GM12801 (cell line): ENCODE measurements around the gene PSMD3.

Experiments used
- TF ChIP-seq, protein P1 (sequence below): IDR thresholded peaks from one replicate; pipeline ENCODE4 v1.5.1; 2011; ENCODE audit warnings: control low read depth; ENCODE audit not compliant: insufficient read length; ENCODE audit errors: extremely low read depth

The PSMD3 gene

DNA sequence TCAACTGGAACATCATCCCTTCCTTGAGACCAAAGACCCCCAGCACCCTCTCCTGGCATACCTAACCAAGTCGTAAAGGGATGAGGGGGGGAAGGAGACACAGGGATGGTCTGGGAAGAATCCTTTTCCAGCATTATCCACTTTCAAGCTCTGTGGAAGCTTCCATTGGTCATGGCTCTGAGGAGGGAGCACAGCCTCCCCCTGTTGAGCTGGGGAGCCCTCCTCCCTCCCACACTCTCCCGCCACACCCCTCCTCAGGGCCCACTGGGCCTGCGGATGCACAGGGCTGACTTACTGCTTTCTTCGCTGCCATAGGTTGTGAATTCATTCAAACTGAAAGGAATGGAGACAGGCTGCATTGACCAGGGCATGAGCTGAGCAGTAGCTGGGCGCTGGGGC, 47.0 kb downstream of the PSMD3 start:
- TF ChIP-seq, protein P1, sequence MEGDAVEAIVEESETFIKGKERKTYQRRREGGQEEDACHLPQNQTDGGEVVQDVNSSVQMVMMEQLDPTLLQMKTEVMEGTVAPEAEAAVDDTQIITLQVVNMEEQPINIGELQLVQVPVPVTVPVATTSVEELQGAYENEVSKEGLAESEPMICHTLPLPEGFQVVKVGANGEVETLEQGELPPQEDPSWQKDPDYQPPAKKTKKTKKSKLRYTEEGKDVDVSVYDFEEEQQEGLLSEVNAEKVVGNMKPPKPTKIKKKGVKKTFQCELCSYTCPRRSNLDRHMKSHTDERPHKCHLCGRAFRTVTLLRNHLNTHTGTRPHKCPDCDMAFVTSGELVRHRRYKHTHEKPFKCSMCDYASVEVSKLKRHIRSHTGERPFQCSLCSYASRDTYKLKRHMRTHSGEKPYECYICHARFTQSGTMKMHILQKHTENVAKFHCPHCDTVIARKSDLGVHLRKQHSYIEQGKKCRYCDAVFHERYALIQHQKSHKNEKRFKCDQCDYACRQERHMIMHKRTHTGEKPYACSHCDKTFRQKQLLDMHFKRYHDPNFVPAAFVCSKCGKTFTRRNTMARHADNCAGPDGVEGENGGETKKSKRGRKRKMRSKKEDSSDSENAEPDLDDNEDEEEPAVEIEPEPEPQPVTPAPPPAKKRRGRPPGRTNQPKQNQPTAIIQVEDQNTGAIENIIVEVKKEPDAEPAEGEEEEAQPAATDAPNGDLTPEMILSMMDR: no peak

DNA sequence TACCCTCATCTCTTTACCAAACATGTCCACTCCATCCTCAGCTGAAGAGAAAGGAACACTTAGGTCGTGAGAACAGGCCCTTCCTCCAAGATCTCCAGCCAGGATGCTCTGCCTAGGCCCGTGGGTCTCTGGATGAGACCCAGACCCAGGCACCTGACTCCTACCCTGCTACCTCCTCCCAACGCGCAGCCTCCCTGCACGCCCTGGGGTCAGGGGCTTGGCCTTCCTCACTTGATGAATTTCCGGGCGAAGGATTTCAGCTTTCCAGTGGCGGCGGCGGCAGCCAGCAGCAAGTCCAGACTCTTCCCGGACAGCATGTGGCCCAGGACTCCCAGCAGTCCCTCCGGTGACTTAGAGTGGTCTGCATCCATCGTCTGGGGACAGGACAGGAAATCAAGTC, 48.0 kb downstream of the PSMD3 start:
- TF ChIP-seq, protein P1: no peak

- TF ChIP-seq, protein P1: no peak
Observed at GRCh38 chr17:40031706-40032105, 51.1 kb downstream of the PSMD3 start.

- TF ChIP-seq, protein P1: no peak
Observed at GRCh38 chr17:40032322-40033320, 52.0 kb downstream of the PSMD3 start.

- TF ChIP-seq, protein P1: no peak
Observed at GRCh38 chr17:40033339-40033738, 52.7 kb downstream of the PSMD3 start.

DNA sequence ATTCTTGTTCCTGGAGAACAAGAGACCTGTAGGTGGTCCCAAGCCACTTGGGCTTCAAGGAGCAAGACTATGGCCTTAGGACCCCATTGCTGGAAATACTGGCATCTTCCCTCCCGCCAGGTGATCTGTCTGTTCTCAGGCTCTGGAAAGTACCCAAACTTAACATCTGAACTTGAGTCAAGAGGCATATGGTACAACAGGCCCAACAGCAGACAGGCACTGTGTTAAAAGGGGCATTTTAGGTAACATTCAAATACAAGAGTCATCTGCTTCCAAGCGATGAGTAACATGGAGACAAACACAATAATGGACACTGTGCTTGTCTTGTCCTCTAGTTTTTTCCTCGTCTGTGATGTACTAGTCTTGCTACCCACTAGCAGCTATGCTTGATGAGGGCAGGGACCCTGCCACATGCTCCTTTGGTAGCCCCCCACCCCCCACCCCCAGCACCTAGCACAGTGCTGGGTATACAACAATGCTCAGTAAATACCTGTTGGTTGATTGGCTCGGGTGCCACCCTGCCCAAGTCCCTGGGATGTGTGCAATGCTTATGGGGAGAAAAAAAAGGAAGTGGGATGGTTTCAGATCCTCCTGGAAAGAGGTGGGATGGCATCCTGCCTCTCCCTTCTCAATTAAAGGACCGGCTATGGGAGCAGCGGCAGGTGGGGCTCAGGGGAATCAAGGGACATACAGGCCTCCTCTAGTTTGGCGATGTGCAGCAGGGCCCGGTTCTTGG, 54.0 kb downstream of the PSMD3 start:
- TF ChIP-seq, protein P1: no peak

DNA sequence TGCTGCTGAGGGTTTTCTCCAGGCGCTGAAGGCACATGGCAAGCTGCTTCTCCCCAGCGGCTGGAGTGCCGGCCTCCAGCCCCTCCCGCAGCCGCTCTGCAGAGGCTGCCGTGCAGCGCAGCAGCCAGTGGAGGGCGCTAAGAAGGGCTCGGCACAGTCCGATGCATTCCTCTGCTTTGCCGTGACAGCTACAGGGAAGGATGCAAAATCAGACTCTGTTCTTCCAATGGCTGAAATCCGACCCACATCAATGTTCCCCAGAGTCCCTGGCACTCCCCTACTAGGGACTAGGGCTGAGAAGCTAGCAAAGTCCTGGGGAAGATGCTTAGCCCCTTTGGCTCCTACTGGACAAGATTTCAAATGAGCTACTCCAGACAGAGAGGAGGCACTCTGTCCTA, 54.6 kb downstream of the PSMD3 start:
- TF ChIP-seq, protein P1: no peak
